Heart left ventricle (tissue), 13 donors: ENCODE measurements around the gene TRIM38.
A peak's percentile ranks its signal among the peaks of the same experiment; 100 is the strongest.

Source experiments
- POLR2A ChIP-seq, 2 donors: fragments of 450-650 bp; IDR thresholded peaks; one replicate each; pipeline ENCODE4 v1.6.1; 2017; ENCODE audit warnings: antibody characterized with exemption in 2 of 2, mild to moderate bottlenecking in 2 of 2, moderate library complexity in 2 of 2
- TF ChIP-seq, protein P1 (sequence below), 12 donors: fragments of 200-600 bp; sonication (generic) in 4 of 12; IDR thresholded peaks; one replicate each; pipeline versions ENCODE4 v1.5.0 to v1.8.0; 2018 to 2022; ENCODE audit warnings: antibody characterized with exemption in 12 of 12, mild to moderate bottlenecking in 5 of 12
- donor health status: ischemic (EF 13 %, LVEDD 7.1; RV severe dilation, severe dysfunction).
- donor health status: DM: no; HTN: yes; CAD: no.
- donor health status: DM: no; HTN: no; CAD: no.
- donor health status: ischemic (EF 25% LVEDD 6.9; RV normal size, moderate dysfunction).
- donor health status: ischemic (EF 25% LVEDD 5.7; RV mildly dilated, moderate dysfunction).
- donor health status: ischemic (EF 35%, LVEDD 5.7; RV mildly dilated, moderate dysfunction).
- donor health status: nonischemic (EF 11% LVEDD 7.7; RV severe dilation, severe dysfunction).
- donor health status: DM: yes; HTN: yes; CAD: no.
- donor health status: PGD.
- donor health status: ischemic (EF 29% LVEDD 5.4; RV normal size, mild dysfunction).
- donor health status: nonischemic (EF 23%, LVEDD 6.1; RV moderate dilation, normal function).

DNA sequence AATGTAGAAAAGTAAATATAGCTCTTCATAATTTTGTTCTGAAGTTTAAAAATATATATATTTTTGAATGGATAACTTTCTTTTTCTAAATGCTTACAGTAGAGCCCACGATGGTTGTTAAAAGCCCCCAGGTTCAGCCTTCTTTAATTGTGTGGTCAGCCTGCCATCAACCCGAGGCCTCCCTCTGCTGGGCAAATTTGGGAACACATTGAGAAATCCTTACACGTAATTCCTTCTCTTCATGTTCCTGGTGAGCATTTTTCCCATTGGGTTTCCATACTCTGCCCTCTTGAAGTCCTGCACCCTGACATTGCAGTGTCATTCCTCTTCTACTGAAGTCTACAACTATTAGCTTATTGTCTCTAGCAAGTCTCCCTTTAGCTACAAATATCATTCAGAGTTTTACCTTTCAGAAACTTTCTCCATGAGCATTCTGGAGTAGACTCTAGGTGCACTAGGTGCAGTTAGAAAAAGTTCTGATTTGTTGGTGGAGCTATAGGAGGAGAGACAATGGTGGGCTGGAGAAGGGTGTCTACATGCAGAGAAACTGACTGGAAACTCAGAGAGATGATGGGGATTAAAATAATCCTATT lies 40.6 kb downstream of the TRIM38 start:
- TF ChIP-seq, protein P1, sequence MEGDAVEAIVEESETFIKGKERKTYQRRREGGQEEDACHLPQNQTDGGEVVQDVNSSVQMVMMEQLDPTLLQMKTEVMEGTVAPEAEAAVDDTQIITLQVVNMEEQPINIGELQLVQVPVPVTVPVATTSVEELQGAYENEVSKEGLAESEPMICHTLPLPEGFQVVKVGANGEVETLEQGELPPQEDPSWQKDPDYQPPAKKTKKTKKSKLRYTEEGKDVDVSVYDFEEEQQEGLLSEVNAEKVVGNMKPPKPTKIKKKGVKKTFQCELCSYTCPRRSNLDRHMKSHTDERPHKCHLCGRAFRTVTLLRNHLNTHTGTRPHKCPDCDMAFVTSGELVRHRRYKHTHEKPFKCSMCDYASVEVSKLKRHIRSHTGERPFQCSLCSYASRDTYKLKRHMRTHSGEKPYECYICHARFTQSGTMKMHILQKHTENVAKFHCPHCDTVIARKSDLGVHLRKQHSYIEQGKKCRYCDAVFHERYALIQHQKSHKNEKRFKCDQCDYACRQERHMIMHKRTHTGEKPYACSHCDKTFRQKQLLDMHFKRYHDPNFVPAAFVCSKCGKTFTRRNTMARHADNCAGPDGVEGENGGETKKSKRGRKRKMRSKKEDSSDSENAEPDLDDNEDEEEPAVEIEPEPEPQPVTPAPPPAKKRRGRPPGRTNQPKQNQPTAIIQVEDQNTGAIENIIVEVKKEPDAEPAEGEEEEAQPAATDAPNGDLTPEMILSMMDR (IDR thresholded peaks at IDR 0.05) = peak; percentile 67 to 86 (median 78)
- no peak for TF ChIP-seq POLR2A (IDR thresholded peaks at IDR 0.05)
